SKM-1 (cell line): ENCODE measurements around the gene PRKD1.

Source experiments
- DNase-seq: peaks from one replicate; lab custom pipeline; 2025; ENCODE audit not compliant: unreplicated experiment; lab: John Stamatoyannopoulos, UW

Gene PRKD1

GRCh38 chr14:29528889-29529288 is 398.8 kb downstream of the PRKD1 start:
- no peak for DNase-seq

GRCh38 chr14:29527286-29527685 is 400.4 kb downstream of the PRKD1 start:
- DNase-seq = no peak
